Measurements from ENCODE around the gene SUCLG2.

GRCh38 chr3:67433109-67433508, 221.3 kb downstream of the SUCLG2 start:
- TF ChIP-seq POLR2A (IDR thresholded peaks at IDR 0.05): no peak
- TF ChIP-seq, protein P1, sequence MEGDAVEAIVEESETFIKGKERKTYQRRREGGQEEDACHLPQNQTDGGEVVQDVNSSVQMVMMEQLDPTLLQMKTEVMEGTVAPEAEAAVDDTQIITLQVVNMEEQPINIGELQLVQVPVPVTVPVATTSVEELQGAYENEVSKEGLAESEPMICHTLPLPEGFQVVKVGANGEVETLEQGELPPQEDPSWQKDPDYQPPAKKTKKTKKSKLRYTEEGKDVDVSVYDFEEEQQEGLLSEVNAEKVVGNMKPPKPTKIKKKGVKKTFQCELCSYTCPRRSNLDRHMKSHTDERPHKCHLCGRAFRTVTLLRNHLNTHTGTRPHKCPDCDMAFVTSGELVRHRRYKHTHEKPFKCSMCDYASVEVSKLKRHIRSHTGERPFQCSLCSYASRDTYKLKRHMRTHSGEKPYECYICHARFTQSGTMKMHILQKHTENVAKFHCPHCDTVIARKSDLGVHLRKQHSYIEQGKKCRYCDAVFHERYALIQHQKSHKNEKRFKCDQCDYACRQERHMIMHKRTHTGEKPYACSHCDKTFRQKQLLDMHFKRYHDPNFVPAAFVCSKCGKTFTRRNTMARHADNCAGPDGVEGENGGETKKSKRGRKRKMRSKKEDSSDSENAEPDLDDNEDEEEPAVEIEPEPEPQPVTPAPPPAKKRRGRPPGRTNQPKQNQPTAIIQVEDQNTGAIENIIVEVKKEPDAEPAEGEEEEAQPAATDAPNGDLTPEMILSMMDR (IDR thresholded peaks at IDR 0.05): no peak

Data from body of pancreas (tissue), 4 donors.